ENCODE measurements around the gene CSHL1.
"Not testable (repeated sequence)": the region's sequence is repeated elsewhere in the genome, so short reads cannot be mapped to it uniquely, and the experiment has no call there.

CSHL1 gene

DNA sequence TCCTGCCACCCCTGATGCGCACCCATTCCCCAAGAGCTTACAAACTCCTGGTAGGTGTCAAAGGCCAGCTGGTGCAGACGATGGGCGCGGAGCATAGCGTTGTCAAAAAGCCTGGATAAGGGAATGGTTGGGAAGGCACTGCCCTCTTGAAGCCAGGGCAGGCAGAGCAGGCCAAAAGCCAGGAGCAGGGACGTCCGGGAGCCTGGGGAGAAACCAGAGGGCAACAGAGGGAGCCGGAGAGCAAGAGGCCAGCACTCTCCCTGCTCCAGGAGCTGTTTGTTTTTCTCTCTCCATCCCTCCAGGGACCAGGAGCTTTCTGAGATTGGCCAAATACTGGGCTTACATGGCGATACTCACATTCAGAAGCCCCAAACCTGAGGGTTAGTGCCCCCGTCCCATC lies 7.2 kb upstream of the CSHL1 start:
- no peak for DNase-seq (ENCODE audit: low read depth)

DNA sequence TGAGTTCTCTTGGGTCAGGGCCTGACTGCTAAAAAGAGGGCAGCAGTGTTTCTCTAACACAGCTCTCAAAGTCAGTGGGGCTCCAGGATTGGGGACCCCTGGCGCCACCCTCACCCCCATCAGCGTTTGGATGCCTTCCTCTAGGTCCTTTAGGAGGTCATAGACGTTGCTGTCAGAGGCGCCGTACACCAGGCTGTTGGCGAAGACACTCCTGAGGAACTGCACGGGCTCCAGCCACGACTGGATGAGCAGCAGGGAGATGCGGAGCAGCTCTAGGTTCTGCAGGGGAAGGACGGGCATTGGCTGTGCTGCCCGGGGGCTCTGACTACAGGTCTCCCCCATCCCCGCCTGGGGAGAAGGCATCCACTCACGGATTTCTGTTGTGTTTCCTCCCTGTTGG lies 6.6 kb upstream of the CSHL1 start:
- no peak for DNase-seq (ENCODE audit: low read depth)

DNA sequence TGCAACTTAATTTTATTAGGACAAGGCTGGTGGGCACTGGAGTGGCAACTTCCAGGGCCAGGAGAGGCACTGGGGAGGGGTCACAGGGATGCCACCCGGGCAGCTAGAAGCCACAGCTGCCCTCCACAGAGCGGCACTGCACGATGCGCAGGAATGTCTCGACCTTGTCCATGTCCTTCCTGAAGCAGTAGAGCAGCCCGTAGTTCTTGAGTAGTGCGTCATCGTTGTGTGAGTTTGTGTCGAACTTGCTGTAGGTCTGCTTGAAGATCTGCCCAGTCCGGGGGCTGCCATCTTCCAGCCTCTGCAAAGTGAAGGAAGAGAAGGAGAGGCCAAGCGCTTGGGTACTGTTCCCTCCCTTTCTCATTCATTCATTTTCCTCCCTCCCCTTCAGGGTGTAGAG lies 6.1 kb upstream of the CSHL1 start:
- DNase-seq (ENCODE audit: low read depth), result not testable (repeated sequence)

DNA sequence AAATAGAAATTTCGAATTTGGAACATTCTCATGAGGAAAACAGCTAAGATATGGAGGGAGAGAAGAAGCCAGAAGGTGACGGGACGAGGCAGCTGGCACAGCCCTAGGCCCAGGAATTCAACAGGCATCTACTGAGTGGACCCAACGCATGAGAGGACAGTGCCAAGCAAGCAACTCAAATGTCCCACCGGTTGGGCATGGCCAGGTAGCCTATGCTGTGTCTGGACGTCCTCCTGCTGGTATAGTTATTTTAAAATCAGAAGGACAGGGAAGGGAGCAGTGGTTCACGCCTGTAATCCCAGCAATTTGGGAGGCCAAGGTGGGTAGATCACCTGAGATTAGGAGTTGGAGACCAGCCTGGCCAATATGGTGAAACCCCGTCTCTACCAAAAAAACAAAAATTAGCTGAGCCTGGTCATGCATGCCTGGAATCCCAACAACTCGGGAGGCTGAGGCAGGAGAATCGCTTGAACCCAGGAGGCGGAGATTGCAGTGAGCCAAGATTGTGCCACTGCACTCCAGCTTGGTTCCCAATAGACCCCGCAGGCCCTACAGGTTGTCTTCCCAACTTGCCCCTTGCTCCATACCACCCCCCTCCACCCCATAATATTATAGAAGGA lies 5.6 kb upstream of the CSHL1 start:
- DNase-seq (ENCODE audit: low read depth), result no peak

DNA sequence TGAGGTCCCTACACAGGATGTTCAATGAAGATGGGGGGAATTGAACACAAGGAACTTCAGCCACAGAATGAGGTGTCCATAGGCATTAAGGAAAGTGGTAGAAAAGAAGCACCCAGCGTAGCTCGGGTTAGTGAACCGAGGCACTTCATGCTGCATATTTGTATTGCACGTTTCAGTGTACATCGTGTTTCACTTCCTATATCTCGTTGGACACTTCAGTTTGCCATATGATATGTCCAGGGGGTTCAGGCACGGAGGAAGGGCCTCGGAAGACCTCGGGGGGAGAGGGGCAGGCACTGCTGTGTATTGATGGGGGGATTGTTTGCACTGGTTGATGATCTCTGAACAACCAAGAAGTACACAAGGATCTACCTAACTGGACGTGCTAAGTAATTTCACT lies 4.7 kb upstream of the CSHL1 start:
- not testable (repeated sequence) for DNase-seq (ENCODE audit: low read depth)

DNA sequence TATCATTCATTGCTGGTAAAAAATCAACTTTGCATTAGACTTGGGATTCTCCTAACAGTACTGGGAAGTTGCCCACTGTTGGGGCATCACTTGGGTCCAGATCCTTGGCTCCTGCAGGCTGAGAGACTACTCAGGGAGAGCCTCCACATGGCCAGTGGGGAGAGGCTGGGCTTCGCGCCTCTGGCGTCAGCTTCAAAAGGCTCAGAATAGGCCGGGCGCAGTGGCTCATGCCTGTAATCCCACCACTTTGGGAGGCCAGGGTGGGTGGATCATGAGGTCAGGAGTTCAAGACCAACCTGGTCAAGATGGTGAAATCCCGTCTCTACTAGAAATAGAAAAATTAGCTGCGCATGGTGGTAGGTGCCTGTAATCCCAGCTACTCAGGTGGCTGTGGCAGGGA lies 3.4 kb upstream of the CSHL1 start:
- DNase-seq (ENCODE audit: low read depth), result no peak

DNA sequence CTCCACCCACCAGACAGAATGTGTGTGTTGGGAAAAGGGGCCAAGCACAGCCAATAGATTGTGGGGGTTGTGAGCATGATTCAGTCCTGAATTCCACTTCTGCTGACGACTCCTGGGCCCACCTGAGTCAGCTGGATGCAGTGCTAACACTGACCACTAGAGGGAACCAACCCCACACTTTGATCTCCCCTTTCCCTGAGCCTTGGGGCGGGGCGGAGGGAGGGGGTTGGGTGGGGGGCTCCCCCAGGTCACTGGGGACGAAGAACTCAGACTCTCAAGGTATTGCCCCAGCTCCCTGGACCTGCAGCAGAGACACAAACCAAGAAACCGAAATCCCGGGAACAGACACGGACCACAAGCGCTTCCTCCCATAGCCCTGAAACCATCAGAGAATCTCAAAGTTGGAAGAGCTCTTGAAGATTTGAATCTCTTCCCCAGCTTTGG lies 621 bp upstream of the CSHL1 start:
- peak; percentile 38 for DNase-seq (ENCODE audit: low read depth)

DNA sequence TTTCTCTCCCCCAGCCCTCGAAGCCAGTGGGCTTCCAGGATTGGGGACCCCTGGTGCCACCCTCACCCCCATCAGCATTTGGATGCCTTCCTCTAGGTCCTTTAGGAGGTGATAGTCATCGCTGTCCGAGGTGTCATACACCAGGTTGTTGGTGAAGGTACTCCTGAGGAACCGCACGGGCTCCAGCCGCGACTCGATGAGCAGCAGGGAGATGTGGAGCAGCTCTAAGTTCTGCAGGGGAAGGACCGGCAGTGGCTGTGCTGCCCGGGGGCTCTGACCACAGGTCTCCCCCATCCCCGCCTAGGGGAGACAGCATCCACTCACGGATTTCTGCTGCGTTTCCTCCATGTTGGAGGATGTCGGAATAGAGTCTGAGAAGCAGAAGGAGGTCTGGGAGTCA lies 962 bp downstream of the CSHL1 start:
- DNase-seq (ENCODE audit: low read depth), result no peak

DNA sequence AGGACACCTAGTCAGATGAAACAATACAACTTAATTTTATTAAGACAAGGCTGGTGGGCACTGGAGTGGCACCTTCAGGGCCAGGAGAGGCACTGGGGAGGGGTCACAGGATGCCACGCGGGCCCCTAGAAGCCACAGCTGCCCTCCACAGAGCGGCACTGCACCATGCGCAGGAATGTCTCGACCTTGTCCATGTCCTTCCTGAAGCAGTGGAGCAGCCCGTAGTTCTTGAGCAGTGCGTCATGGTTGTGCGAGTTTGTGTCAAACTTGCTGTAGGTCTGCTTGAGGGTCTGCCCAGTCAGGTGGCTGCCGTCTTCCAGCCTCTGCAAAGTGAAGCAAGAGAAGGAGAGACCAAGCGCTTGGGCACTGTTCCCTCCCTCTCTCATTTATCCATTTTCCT lies 1.5 kb downstream of the CSHL1 start:
- not testable (repeated sequence) for DNase-seq (ENCODE audit: low read depth)

DNA sequence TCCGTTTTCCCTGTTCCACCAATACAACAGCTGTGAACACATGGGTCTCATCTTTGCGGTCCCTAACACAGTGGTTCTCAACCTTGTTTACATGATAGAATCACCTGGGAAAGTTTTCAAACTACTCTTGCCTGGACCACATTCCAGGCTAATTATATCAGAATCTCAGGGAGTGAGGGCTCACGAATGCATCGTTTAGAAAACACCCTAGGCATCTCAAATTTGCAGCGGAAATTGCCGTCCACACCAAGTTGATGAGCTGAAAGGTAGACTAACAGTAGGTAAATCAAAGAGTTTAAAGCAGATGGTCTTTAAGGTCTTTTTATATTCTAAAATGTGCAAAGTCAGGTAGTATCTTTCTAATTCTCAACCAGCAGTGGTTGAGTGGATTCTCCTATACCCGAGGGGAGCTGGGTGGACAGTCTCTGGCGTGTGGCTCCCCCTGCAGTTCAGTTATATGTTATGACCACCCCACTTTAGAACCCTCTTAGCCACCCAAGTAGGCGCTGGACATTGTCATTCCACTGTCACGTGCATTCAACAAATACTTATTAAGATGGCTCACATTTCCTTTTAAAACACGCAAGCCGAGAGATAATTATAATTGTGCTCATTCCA lies 3.8 kb downstream of the CSHL1 start:
- not testable (repeated sequence) for DNase-seq (ENCODE audit: low read depth)

DNA sequence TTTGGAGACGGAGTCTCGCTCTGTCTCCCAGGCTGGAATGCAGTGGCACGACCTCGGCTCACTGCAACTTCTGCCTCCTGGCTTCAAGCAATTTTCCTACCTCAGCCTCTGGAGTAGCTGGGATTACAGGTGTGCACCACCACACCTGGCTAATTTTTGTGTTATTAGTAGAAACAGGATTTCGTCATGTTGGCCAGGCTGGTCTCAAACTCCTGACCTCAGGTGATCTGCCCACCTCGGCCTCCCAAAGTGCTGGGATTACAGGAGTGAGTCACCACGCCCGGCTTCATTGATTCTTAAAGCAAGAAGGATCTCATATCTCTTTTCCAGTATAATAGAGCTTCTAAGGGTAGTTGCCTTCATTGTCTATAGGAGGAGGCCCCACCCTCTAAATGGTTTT lies 6.3 kb downstream of the CSHL1 start:
- not testable (repeated sequence) for DNase-seq (ENCODE audit: low read depth)

DNA sequence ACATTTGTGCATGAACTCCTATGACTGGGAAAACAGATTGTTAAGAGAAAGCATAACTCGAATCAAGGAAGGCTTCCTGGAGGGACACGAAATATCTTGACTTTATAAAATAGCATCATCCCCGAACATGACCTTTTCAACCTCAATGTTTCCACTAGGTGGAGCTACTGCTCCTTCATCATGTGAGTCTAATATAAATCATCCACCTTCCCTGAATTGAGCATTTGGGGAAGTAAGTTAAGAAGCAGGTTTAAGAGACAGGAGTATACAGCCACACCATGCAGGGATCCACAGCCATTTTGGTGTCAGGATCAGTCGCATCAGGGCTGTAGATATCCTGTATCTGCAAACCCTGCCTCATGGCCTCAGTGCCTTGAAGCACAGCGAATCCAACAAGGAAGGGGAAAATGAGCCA lies 7.3 kb downstream of the CSHL1 start:
- not testable (repeated sequence) for DNase-seq (ENCODE audit: low read depth)

DNA sequence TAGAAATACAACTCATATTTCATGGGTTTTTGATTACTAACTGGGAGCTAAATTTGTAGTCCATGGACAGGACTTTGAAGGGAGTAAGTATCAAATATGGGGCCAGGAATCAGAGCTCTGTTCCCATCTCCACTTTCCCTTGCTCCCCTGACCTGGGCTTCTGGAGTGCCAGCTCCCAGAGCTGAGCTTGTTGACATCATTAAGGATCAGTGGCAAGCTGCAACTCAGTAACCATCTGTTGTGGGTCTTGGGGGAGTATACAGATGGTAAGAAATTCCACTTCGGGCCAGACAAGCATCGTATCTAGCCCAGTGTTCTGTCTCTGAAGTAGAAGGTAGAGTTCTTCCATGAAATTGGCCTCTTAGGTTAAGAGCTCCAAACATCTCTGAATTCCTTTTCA lies 9.1 kb downstream of the CSHL1 start:
- DNase-seq (ENCODE audit: low read depth), result not testable (repeated sequence)

DNA sequence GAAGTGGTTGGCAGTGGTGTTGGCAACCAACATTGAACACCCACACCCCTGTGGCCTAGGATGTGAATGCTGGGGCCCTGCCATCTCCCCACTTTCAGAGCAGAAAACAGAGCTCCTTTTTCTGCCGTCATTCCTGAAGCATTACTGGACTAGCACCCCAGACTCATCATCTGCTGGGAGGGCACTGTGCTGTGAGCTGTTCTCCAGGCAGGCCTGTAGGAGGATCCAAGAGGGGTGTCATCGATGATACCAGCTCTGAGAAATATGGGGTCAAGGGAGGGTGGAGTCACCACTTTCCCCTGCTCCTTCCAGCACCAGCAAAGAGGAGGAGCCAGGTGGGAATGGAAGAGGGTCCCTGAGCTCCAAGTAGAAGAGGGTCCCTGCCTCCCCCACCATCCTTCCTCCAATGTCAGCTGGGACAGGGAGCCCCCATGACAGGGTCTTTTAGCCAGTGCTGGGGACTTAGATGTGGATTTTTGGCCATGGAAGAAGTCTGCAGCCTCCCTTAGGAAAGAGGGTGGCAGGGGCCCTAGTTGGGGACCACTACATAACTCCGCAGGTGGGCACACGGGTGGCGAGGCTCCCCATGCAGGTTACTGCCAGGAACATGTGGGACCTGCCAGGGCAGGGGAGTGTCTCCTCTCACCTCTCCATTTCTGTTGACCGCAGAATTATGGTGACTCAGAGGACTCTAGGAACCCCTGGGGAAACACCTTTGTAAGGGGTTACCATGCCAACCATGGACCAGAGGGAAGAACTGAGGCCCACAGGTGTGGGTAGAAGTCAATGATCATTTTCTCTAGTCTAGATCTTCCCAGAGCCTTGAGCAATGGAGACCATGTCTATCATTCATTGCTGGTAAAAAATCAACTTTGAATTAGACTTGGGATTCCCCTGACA lies 11.9 kb downstream of the CSHL1 start:
- DNase-seq (ENCODE audit: low read depth), result not testable (repeated sequence)

DNA sequence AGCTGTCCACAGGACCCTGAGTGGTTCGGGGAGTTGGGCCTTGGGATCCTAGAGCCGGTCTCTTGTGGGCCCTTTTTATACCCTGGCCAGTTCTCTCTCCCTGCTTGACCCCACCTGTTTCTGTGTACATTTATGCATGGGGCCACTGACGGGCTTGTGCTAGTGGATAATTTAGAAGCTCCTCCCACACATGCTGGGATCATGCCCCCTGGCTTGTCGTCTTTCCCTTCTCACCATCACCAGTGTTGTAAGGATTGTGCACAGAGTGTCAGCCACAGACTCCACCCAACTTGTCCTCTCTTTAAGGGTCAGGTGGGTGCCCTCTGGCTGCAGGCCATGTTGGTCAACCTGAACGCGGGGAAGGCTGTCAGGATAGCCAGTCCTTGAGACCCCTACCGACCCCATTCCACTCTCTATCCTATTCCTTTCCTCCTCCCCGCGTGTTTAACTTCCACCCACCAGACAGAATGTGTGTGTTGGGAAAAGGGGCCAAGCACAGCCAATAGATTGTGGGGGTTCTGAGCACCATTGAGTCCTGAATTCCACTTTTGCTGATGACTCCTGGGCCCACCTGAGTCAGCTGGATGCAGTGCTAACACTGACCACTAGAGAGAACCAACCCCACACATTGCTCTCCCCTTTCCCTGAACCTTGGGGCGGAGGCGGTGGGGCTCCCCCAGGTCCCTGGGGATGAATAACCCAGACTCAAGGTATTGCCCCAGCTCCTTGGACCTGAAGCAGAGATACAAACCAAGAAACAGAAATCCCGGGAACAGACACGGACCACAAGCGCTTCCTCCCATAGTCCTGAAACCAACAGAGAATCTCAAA lies 14.3 kb downstream of the CSHL1 start, which contains the start of gene CSH1:
Gene CSH1 (minus strand): TSS at position 51 of the 831 bp plus-strand sequence. CDS start 63 bp downstream, outside the sequence.
- DNase-seq (ENCODE audit: low read depth), result not testable (repeated sequence)

DNA sequence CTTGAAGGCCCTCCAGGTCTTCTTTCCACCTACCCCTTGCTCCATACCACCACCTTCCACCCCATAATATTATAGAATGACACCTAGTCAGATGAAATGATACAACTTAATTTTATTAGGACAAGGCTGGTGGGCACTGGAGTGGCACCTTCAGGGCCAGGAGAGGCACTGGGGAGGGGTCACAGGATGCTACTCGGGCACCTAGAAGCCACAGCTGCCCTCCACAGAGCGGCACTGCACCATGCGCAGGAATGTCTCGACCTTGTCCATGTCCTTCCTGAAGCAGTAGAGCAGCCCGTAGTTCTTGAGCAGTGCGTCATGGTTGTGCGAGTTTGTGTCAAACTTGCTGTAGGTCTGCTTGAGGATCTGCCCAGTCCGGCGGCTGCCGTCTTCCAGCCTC lies 16.2 kb downstream of the CSHL1 start:
- not testable (repeated sequence) for DNase-seq (ENCODE audit: low read depth)

DNA sequence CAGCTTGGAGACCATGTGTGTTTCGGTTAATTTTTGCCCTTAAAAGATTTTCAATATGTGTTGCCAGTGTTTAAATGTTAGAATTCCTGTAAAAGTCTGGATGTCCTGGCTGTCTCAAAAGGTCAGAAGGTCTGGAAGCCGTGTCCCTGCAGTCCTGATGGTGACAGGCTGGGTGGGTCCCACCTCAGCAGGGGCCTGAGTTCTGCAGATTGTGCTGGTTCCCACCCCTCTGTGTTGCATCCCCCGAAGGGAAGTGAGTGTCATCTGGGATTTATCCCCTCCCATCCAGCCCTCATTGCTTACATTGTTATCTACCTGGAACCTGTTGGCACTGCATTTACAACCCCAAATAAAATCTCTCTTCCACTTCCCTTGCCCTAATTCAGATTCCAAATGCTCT lies 17.0 kb downstream of the CSHL1 start:
- DNase-seq (ENCODE audit: low read depth), result not testable (repeated sequence)

DNA sequence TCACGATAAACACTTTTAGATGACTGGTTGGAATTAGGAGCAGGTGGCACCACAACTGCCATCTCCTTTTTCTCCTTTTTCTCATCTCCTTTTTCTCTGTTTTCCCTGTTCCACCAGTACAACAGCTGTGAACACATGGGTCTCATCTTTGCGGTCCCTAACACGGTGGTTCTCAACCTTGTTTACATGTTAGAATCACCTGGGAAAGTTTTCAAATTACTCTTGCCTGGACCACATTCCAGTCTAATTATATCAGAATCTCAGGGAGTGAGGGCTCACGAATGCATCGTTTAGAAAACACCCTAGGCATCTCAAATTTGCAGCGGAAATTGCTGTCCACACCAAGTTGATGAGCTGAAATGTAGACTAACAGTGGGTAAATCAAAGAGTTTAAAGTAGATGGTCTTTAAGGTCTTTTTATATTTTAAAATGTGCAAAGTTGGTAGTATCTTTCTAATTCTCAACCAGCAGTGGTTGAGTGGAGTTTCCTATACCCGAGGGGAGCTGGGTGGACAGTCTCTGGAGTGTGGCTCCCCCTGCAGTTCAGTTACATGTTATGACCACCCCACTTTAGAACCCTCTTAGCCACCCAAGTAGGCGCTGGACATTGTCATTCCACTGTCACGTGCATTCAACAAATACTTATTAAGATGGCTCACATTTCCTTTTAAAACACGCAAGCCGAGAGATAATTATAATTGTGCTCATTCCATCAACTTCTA lies 18.6 kb downstream of the CSHL1 start:
- DNase-seq (ENCODE audit: low read depth), result not testable (repeated sequence)

DNA sequence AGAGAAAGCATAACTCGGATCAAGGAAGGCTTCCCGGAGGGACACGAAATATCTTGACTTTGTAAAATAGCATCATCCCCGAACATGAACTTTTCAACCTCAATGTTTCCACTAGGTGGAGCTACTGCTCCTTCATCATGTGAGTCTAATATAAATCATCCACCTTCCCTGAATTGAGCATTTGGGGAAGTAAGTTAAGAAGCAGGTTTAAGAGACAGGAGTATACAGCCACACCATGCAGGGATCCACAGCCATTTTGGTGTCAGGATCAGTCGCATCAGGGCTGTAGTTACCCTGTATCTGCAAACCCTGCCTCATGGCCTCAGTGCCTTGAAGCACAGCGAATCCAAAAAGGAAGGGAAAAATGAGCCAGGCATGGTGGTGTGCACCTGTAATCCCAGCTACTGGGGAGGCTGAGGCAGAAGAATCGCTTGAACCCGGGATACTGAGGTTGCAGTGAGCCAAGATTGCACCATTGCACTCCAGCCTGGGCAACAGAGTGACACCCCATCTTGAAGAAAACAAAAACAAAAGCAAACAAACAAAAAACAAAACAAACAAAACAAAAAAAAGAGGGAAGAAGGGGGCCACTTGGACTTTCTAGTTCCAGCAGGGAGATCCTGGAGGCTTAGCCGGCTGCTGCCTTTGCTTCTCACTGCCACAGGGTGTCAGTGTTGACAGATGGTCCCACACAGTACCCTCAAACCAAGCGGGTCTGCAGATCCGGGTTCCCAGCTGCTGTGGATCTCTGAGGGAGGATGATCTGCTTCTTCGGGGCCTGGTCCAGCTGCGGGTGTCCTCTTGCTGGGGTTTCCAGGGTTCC lies 21.8 kb downstream of the CSHL1 start:
- not testable (repeated sequence) for DNase-seq (ENCODE audit: low read depth)

DNA sequence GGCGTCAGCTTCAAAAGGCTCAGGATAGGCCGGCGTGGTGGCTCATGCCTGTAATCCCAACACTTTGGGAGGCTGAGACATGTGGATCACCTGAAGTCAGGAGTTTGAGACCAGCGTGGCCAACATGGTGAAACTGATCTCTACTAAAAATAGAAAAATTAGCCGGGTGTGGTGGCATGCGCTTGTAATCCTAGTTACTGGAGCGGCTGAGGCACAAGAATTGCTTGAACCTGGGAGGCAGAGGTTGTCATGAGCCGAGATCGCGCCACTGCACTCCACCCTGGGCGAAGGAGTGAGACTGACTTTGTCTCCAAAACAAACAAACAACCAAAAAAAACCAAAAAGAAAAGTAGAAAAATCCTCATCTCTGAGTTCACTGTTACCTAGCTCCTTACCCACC lies 25.9 kb downstream of the CSHL1 start:
- DNase-seq (ENCODE audit: low read depth), result not testable (repeated sequence)

Data from activated T-helper 1 cell treated with Interleukin-2 at 50 U/mL for 16 hours (primary cell).